ENCODE data around the gene LGR5.
"Not testable (repeated sequence)": the region's sequence is repeated elsewhere in the genome, so short reads cannot be mapped to it uniquely, and the experiment has no call there.

The LGR5 gene

GRCh38 chr12:71541583-71541982 is 102.0 kb downstream of the LGR5 start:
- Histone ChIP-seq H3K27me3 (ENCODE audit: control insufficient read depth, insufficient read depth, low read length) (no peaks in the 10 kb centered on the region), H3K4me1 (ENCODE audit: control insufficient read depth, insufficient read depth, low read length) (no peaks in the 10 kb centered on the region), H3K4me3 (ENCODE audit: low read length) (no peak overlapping the region), H3K9me3 (ENCODE audit: control insufficient read depth, insufficient read depth, low read length) (no peaks in the 10 kb centered on the region), H3K36me3 (ENCODE audit: control insufficient read depth, insufficient read depth, low read length) (no peaks in the 10 kb centered on the region), H3K27ac (ENCODE audit: low read length) (no peak overlapping the region)
- DNase-seq (ENCODE audit: low read depth, low spot score): no peak
- WGBS (ENCODE audit: insufficient coverage, insufficient read length): no CpG with 5 or more reads among the region's 1 CpG

- no peak overlapping the region for H3K4me3 ChIP-seq (ENCODE audit: low read length)
- DNase-seq (ENCODE audit: low read depth, low spot score): no peak
- WGBS (ENCODE audit: insufficient coverage, insufficient read length): no CpG with 5 or more reads among the region's 2 CpGs
- H3K36me3 ChIP-seq (ENCODE audit: control insufficient read depth, insufficient read depth, low read length): no peaks in the 10 kb centered on the region
- no peaks in the 10 kb centered on the region for H3K9me3 ChIP-seq (ENCODE audit: control insufficient read depth, insufficient read depth, low read length)
- no peak overlapping the region for H3K27ac ChIP-seq (ENCODE audit: low read length)
- no peaks in the 10 kb centered on the region for H3K4me1 ChIP-seq (ENCODE audit: control insufficient read depth, insufficient read depth, low read length)
- no peaks in the 10 kb centered on the region for H3K27me3 ChIP-seq (ENCODE audit: control insufficient read depth, insufficient read depth, low read length)
Measured at GRCh38 chr12:71546322-71546861, 106.8 kb downstream of the LGR5 start.

DNA sequence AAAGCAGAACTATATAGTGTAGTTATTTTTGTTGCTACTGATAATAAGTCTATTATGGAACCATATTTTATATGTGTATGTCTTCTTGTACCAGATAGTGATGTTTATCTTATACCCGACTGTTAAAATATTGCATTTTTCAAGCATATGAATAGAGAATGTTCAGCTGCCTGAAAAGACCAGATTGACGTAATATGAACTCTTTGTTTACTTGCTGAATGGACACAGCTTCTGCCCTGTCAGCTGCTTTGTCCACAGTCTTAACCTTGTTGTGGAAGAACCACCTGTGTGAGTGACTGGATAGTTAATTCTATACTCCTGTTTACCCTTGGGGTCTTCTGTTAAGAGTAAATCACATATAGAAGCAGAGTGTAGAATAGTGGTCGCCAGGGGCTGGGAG is 109.3 kb downstream of the LGR5 start:
- no CpG with 5 or more reads among the region's 3 CpGs for WGBS (ENCODE audit: insufficient coverage, insufficient read length)

GRCh38 chr12:71551529-71551928 is 111.9 kb downstream of the LGR5 start:
- H3K4me3 ChIP-seq (ENCODE audit: low read length): no peak overlapping the region
- DNase-seq (ENCODE audit: low read depth, low spot score): no peak
- no peaks in the 10 kb centered on the region for H3K27me3 ChIP-seq (ENCODE audit: control insufficient read depth, insufficient read depth, low read length)
- H3K36me3 ChIP-seq (ENCODE audit: control insufficient read depth, insufficient read depth, low read length): no peaks in the 10 kb centered on the region
- no peak overlapping the region for H3K27ac ChIP-seq (ENCODE audit: low read length)
- no peaks in the 10 kb centered on the region for H3K9me3 ChIP-seq (ENCODE audit: control insufficient read depth, insufficient read depth, low read length)
- H3K4me1 ChIP-seq (ENCODE audit: control insufficient read depth, insufficient read depth, low read length): no peaks in the 10 kb centered on the region
- no CpG with 5 or more reads among the region's 3 CpGs for whole genome bisulfite sequencing (ENCODE audit: insufficient coverage, insufficient read length)

More for the DNA sequence above, 109.3 kb downstream of the LGR5 start:
- no peak for DNase-seq (ENCODE audit: low read depth, low spot score)
- no peaks in the 10 kb centered on the region for H3K4me1 ChIP-seq (ENCODE audit: control insufficient read depth, insufficient read depth, low read length)
- no peaks in the 10 kb centered on the region for H3K27me3 ChIP-seq (ENCODE audit: control insufficient read depth, insufficient read depth, low read length)
- no peak overlapping the region for H3K4me3 ChIP-seq (ENCODE audit: low read length)
- H3K9me3 ChIP-seq (ENCODE audit: control insufficient read depth, insufficient read depth, low read length): no peaks in the 10 kb centered on the region
- no peaks in the 10 kb centered on the region for H3K36me3 ChIP-seq (ENCODE audit: control insufficient read depth, insufficient read depth, low read length)
- no peak overlapping the region for H3K27ac ChIP-seq (ENCODE audit: low read length)

- H3K4me3 ChIP-seq (ENCODE audit: low read length): no peak overlapping the region
- no peaks in the 10 kb centered on the region for H3K36me3 ChIP-seq (ENCODE audit: control insufficient read depth, insufficient read depth, low read length)
- no peaks in the 10 kb centered on the region for H3K9me3 ChIP-seq (ENCODE audit: control insufficient read depth, insufficient read depth, low read length)
- WGBS (ENCODE audit: insufficient coverage, insufficient read length): no CpG with 5 or more reads among the region's 5 CpGs
- peaks cover 2% of the 10 kb centered on the region; the same call in 1 of the 2 replicates for H3K4me1 ChIP-seq (ENCODE audit: control insufficient read depth, insufficient read depth, low read length)
- DNase-seq (ENCODE audit: low read depth, low spot score): no peak
- no peaks in the 10 kb centered on the region for H3K27me3 ChIP-seq (ENCODE audit: control insufficient read depth, insufficient read depth, low read length)
- no peak overlapping the region for H3K27ac ChIP-seq (ENCODE audit: low read length)
Measured at GRCh38 chr12:71552728-71553501, 113.3 kb downstream of the LGR5 start.

DNA sequence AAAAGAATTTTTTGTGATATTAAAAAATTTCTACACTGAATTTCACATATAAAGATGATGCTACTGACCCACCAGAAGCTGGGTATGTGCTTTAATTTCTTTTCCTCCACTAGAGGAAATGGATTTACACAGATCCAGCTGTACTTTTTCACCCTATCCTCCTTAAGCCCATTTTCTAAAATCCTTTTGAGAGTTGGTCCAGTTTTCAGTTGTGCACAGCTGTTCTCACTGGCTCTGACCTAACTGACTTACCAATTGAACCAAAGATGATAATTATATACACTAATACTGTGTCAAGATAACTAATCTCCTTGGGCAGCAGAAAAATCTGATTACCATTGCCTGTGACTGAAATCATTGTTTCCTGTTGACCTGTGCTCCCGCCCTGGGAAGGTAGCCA is 115.6 kb downstream of the LGR5 start:
- no peak for DNase-seq (ENCODE audit: low read depth, low spot score)
- Histone ChIP-seq H3K27ac (ENCODE audit: low read length) (no peak overlapping the region), H3K27me3 (ENCODE audit: control insufficient read depth, insufficient read depth, low read length) (no peaks in the 10 kb centered on the region), H3K36me3 (ENCODE audit: control insufficient read depth, insufficient read depth, low read length) (no peaks in the 10 kb centered on the region), H3K4me1 (ENCODE audit: control insufficient read depth, insufficient read depth, low read length) (peaks cover 2% of the 10 kb centered on the region; the same call in 1 of the 2 replicates), H3K9me3 (ENCODE audit: control insufficient read depth, insufficient read depth, low read length) (no peaks in the 10 kb centered on the region), H3K4me3 (ENCODE audit: low read length) (no peak overlapping the region)
- WGBS (ENCODE audit: insufficient coverage, insufficient read length): no CpG with 5 or more reads among the region's 1 CpG

DNA sequence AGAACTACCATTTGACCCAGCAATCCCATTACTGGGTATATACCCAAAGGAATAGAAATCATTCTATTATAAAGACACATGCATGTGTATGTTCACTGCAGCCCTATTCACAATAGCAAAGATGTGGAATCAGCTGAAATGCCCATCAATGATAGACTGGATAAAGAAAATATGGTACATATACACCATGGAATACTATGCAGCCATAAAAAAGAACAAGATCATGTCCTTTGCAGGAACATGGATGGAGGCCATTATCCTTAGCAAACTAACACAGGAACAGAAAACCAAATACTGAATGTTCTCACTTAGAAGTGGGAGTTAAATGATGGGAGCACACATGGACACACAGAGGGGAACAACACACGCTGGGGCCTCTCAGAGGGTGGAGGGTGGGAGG is 116.2 kb downstream of the LGR5 start:
- not testable (repeated sequence) for H3K4me1 ChIP-seq (ENCODE audit: control insufficient read depth, insufficient read depth, low read length); H3K9me3 ChIP-seq (ENCODE audit: control insufficient read depth, insufficient read depth, low read length); H3K27me3 ChIP-seq (ENCODE audit: control insufficient read depth, insufficient read depth, low read length); DNase-seq (ENCODE audit: low read depth, low spot score); H3K27ac ChIP-seq (ENCODE audit: low read length); H3K4me3 ChIP-seq (ENCODE audit: low read length); H3K36me3 ChIP-seq (ENCODE audit: control insufficient read depth, insufficient read depth, low read length)
- no CpG with 5 or more reads among the region's 1 CpG for WGBS (ENCODE audit: insufficient coverage, insufficient read length)

DNA sequence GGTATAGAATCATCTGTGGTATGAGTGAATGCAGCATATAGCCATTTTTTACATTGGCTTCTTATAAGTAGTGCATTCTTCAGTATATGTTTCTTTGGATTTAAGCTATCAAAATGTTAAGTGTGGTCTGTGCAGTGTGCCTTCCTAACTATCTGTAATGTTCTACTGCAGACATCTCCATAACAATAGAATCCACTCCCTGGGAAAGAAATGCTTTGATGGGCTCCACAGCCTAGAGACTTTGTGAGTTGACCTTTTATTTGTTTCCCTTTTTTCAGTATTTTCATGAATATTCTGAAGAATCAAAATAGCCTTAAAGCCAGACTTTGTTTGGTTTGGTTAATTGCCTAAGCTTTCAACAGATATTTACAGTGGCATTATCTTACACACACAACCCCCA is 116.8 kb downstream of the LGR5 start:
- DNase-seq (ENCODE audit: low read depth, low spot score): no peak
- H3K27me3 ChIP-seq (ENCODE audit: control insufficient read depth, insufficient read depth, low read length): no peaks in the 10 kb centered on the region
- no peaks in the 10 kb centered on the region for H3K36me3 ChIP-seq (ENCODE audit: control insufficient read depth, insufficient read depth, low read length)
- no peak overlapping the region for H3K4me3 ChIP-seq (ENCODE audit: low read length)
- H3K27ac ChIP-seq (ENCODE audit: low read length): no peak overlapping the region
- H3K9me3 ChIP-seq (ENCODE audit: control insufficient read depth, insufficient read depth, low read length): no peaks in the 10 kb centered on the region
- H3K4me1 ChIP-seq (ENCODE audit: control insufficient read depth, insufficient read depth, low read length): peaks cover 2% of the 10 kb centered on the region; the same call in 1 of the 2 replicates

DNA sequence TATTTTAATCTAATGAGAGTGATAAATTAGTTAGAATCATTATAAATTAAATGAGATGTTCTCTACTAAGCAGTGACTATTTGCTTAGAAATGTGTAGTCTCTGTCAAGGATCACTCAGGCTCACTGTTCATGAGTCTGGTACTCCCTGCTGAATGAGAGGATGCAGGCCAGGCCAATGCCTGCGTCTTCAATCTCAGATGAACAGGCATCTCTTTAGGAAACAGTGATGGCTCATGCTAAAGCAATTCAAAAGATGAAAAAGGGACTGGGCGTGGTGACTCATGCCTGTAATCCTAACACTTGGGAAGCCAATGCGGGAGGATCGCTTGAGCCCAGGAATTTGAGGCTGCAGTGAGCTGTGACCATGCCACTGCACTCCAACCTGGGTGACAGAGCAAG is 117.3 kb downstream of the LGR5 start:
- no peak for DNase-seq (ENCODE audit: low read depth, low spot score)
- Histone ChIP-seq H3K27ac (ENCODE audit: low read length) (no peak overlapping the region), H3K27me3 (ENCODE audit: control insufficient read depth, insufficient read depth, low read length) (no peaks in the 10 kb centered on the region), H3K36me3 (ENCODE audit: control insufficient read depth, insufficient read depth, low read length) (no peaks in the 10 kb centered on the region), H3K4me3 (ENCODE audit: low read length) (no peak overlapping the region), H3K9me3 (ENCODE audit: control insufficient read depth, insufficient read depth, low read length) (no peaks in the 10 kb centered on the region), H3K4me1 (ENCODE audit: control insufficient read depth, insufficient read depth, low read length) (peaks cover 2% of the 10 kb centered on the region; the same call in 1 of the 2 replicates)
- WGBS (ENCODE audit: insufficient coverage, insufficient read length): no CpG with 5 or more reads among the region's 4 CpGs

GRCh38 chr12:71558445-71558844 is 118.8 kb downstream of the LGR5 start:
- Histone ChIP-seq H3K36me3 (ENCODE audit: control insufficient read depth, insufficient read depth, low read length) (no peaks in the 10 kb centered on the region), H3K27ac (ENCODE audit: low read length) (no peak overlapping the region), H3K27me3 (ENCODE audit: control insufficient read depth, insufficient read depth, low read length) (no peaks in the 10 kb centered on the region), H3K9me3 (ENCODE audit: control insufficient read depth, insufficient read depth, low read length) (no peaks in the 10 kb centered on the region), H3K4me3 (ENCODE audit: low read length) (no peak overlapping the region), H3K4me1 (ENCODE audit: control insufficient read depth, insufficient read depth, low read length) (peaks cover 4% of the 10 kb centered on the region; the same call in 1 of the 2 replicates)
- DNase-seq (ENCODE audit: low read depth, low spot score): no peak
- WGBS (ENCODE audit: insufficient coverage, insufficient read length): no CpG with 5 or more reads among the region's 3 CpGs
